Sigmoid colon (tissue), 7 donors: Measurements from ENCODE around the gene CEND1. TPM values are rescaled to one million over a fixed set of nuclear protein-coding genes. Genes with fewer than 3 reads are reported as not detected.

ENCODE experiments used
- DNase-seq: peaks from one replicate; pipeline ENCODE4 v3.0.0-alpha.2; 2019
- H3K27ac ChIP-seq, 4 donors: fragments of 200-600 bp; sonication (generic); one replicate each; pipeline ENCODE4 v1.5.1; 2016 to 2019; ENCODE audit warnings: mild to moderate bottlenecking in 1 of 4
- H3K27me3 ChIP-seq, 3 donors: fragments of 200-600 bp; sonication (generic); one replicate each; pipeline ENCODE4 v1.5.1; 2019; ENCODE audit warnings: mild to moderate bottlenecking in 1 of 3
- H3K36me3 ChIP-seq, 4 donors: fragments of 200-600 bp; sonication (generic); one replicate each; pipeline ENCODE4 v1.5.1; 2016 to 2019
- H3K4me1 ChIP-seq, 4 donors: fragments of 200-600 bp; sonication (generic); one replicate each; pipeline ENCODE4 v1.5.1; 2017 to 2019
- H3K4me3 ChIP-seq, 4 donors: fragments of 200-600 bp; sonication (generic); one replicate each; pipeline ENCODE4 v1.5.1; 2017 to 2019; ENCODE audit warnings: mild to moderate bottlenecking in 2 of 4, moderate library complexity in 1 of 4
- H3K9me3 ChIP-seq, 4 donors: fragments of 200-600 bp in 3 of 4; sonication (generic) in 3 of 4; one replicate each; pipeline versions ENCODE4 v1.5.1 to v1.6.1; 2013 to 2019
- EP300 ChIP-seq, 4 donors: sonication (generic); formaldehyde crosslinking; IDR thresholded peaks; one replicate each; pipeline ENCODE4 v1.6.1; 2017; ENCODE audit warnings: antibody characterized with exemption in 4 of 4
- POLR2A ChIP-seq, 2 donors: fragments of 450-650 bp; IDR thresholded peaks; one replicate each; pipeline ENCODE4 v1.6.1; 2016; ENCODE audit warnings: antibody characterized with exemption in 2 of 2, mild to moderate bottlenecking in 2 of 2, moderate library complexity in 2 of 2
- POLR2AphosphoS5 ChIP-seq, 4 donors: sonication (generic); formaldehyde crosslinking; IDR thresholded peaks; one replicate each; pipeline ENCODE4 v1.6.1; 2017; ENCODE audit warnings: antibody characterized with exemption in 4 of 4
- WGBS, 2 donors: extraction: QIAGEN DNeasy Blood & Tissue Kit; methylation state at CpG; one replicate each; pipeline ENCODE4 v1.1.7; 2013; 5-methylcytosine and 5-hydroxymethylcytosine counted together
- intact Hi-C: fragments of 100-400 bp; cut with DNase I; formaldehyde crosslinking; loops from one replicate; pipeline ENCODE4 v1.15.1; 2023
- polyA plus RNA-seq, 3 donors: library from polyadenylated mRNA; stranded (reverse); fragments of 200-250 nt; gene quantifications; one replicate each; pipeline ENCODE4 v1.2.3, GENCODE V29; 2013
- total RNA-seq, 4 donors: library from RNA; depleted of rRNA; stranded (reverse); fragments of >200 nt; gene quantifications; one replicate each; pipeline ENCODE4 v1.1.0, GENCODE V29; 2016
- TF ChIP-seq, protein P1 (sequence below), 4 experiments: fragments of 450-650 bp in 3 of 4; fragments of 200-600 bp in 1 of 4; IDR thresholded peaks; one replicate each; pipeline ENCODE4 v1.5.1; 2016 to 2019; ENCODE audit warnings: antibody characterized with exemption in 4 of 4, mild to moderate bottlenecking in 3 of 4, moderate library complexity in 2 of 4
- donor health status: healthy with polysubstance abuse.
- donor health status: Bipolar disorder and iron deficiency.
- donor health status: healthy.

Gene CEND1
- total and polyA plus RNA-seq, 7 donors = 1.8 to 3.6 (median 2.2) TPM; not detected in 2

- Histone ChIP-seq H3K36me3 (peaks cover 22 to 39% (median 24%) of the 10 kb centered on the region in 4 donors), H3K4me1 (peaks cover 0 to 24% (median 21%) of the 10 kb centered on the region in 4 donors), H3K27ac (no peak overlapping the region), H3K4me3 (no peak overlapping the region), H3K27me3 (no peaks in the 10 kb centered on the region), H3K9me3 (no peaks in the 10 kb centered on the region)
- no peak for DNase-seq
- TF ChIP-seq, protein P1, sequence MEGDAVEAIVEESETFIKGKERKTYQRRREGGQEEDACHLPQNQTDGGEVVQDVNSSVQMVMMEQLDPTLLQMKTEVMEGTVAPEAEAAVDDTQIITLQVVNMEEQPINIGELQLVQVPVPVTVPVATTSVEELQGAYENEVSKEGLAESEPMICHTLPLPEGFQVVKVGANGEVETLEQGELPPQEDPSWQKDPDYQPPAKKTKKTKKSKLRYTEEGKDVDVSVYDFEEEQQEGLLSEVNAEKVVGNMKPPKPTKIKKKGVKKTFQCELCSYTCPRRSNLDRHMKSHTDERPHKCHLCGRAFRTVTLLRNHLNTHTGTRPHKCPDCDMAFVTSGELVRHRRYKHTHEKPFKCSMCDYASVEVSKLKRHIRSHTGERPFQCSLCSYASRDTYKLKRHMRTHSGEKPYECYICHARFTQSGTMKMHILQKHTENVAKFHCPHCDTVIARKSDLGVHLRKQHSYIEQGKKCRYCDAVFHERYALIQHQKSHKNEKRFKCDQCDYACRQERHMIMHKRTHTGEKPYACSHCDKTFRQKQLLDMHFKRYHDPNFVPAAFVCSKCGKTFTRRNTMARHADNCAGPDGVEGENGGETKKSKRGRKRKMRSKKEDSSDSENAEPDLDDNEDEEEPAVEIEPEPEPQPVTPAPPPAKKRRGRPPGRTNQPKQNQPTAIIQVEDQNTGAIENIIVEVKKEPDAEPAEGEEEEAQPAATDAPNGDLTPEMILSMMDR (IDR thresholded peaks at IDR 0.05) = no peak
- peak in 1 of 4 donors; percentile 8 for TF ChIP-seq POLR2AphosphoS5 (IDR thresholded peaks at IDR 0.05)
- TF ChIP-seq EP300 (IDR thresholded peaks at IDR 0.05) = no peak
- TF ChIP-seq POLR2A (IDR thresholded peaks at IDR 0.05) = no peak
- 87 to 88% methylated on average over 9 of the region's 9 CpGs for WGBS, 2 donors
- intact Hi-C loops = no loop called here
Measured at GRCh38 chr11:813456-814096, 23.7 kb upstream of the CEND1 start.

GRCh38 chr11:813072-813455 is 23.2 kb upstream of the CEND1 start:
- Histone ChIP-seq H3K4me1 (peaks cover 0 to 26% (median 24%) of the 10 kb centered on the region in 4 donors), H3K9me3 (no peaks in the 10 kb centered on the region), H3K36me3 (peaks cover 22 to 39% (median 24%) of the 10 kb centered on the region in 4 donors), H3K4me3 (no peak overlapping the region), H3K27ac (no peak overlapping the region), H3K27me3 (no peaks in the 10 kb centered on the region)
- TF ChIP-seq, protein P1 (IDR thresholded peaks at IDR 0.05) = no peak
- no peak for TF ChIP-seq POLR2AphosphoS5 (IDR thresholded peaks at IDR 0.05)
- TF ChIP-seq EP300 (IDR thresholded peaks at IDR 0.05) = no peak
- no peak for TF ChIP-seq POLR2A (IDR thresholded peaks at IDR 0.05)
- 90 to 94% methylated on average over 6 of the region's 6 CpGs for WGBS, 2 donors
- intact Hi-C loops = no loop called here
- DNase-seq = no peak

GRCh38 chr11:812390-812789 is 22.5 kb upstream of the CEND1 start:
- intact Hi-C loops = no loop called here
- Histone ChIP-seq H3K4me3 (no peak overlapping the region), H3K27ac (no peak overlapping the region), H3K27me3 (no peaks in the 10 kb centered on the region), H3K4me1 (peaks cover 0 to 28% (median 26%) of the 10 kb centered on the region in 4 donors), H3K9me3 (no peaks in the 10 kb centered on the region), H3K36me3 (peaks cover 22 to 39% (median 24%) of the 10 kb centered on the region in 4 donors)
- WGBS, 2 donors = 76 to 82% methylated on average over 3 of the region's 3 CpGs
- TF ChIP-seq POLR2A (IDR thresholded peaks at IDR 0.05) (no peak), EP300 (IDR thresholded peaks at IDR 0.05) (no peak), POLR2AphosphoS5 (IDR thresholded peaks at IDR 0.05) (no peak)
- TF ChIP-seq, protein P1 (IDR thresholded peaks at IDR 0.05) = no peak
- DNase-seq = no peak

DNA sequence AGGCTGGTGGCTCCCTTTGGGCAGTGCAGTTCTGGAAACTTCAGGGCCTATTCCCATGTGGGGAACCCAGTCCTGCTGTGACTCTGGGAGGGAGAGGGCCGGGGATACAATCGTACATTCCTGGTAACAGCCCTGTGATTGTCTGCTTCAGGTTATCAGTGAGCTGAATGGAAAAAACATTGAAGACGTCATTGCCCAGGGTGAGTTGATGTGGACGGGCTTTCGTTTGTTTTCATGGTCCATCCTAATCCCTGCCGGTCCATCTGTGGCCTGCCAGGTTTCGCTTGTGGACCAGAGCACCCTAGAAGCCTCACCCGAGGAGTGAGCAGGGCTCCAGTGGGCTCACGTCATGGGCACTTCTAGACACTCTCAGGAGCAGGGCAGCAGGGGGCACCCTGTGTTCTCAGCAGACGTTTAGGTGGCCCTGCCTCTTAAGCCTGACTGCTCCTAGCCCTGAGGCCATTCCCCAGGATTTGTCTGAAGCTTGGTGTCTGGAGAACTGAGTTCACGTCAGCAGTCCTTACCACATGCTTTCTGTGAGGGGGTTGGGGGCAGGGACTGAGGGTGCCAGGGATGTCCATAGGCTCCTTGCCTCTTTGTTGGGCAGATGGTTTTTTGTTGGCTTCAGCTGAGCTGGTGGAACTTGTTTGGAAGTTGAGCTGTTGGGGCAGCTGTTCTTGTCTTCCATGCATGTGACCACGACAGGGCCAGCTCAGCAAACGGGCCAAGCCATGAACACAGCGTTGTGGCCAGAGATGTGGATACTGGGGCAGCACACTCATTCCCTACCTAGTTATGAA is 21.8 kb upstream of the CEND1 start:
- Histone ChIP-seq H3K4me3 (no peak overlapping the region), H3K36me3 (peaks cover 22 to 39% (median 24%) of the 10 kb centered on the region in 4 donors), H3K4me1 (peaks cover 0 to 28% (median 26%) of the 10 kb centered on the region in 4 donors), H3K9me3 (no peaks in the 10 kb centered on the region), H3K27ac (peak overlapping the region in 2 of 4 donors; percentile 93 to 97), H3K27me3 (no peaks in the 10 kb centered on the region)
- no peak for DNase-seq
- intact Hi-C loops = no loop called here
- TF ChIP-seq POLR2AphosphoS5 (IDR thresholded peaks at IDR 0.05) (no peak), POLR2A (IDR thresholded peaks at IDR 0.05) (no peak), EP300 (IDR thresholded peaks at IDR 0.05) (no peak)
- TF ChIP-seq, protein P1 (IDR thresholded peaks at IDR 0.05) = no peak
- WGBS, 2 donors = 67 to 71% methylated on average over 14 of the region's 14 CpGs
